Measurements from ENCODE around the gene CPLX4.
A peak's percentile ranks its signal among the peaks of the same experiment; 100 is the strongest.

DNA sequence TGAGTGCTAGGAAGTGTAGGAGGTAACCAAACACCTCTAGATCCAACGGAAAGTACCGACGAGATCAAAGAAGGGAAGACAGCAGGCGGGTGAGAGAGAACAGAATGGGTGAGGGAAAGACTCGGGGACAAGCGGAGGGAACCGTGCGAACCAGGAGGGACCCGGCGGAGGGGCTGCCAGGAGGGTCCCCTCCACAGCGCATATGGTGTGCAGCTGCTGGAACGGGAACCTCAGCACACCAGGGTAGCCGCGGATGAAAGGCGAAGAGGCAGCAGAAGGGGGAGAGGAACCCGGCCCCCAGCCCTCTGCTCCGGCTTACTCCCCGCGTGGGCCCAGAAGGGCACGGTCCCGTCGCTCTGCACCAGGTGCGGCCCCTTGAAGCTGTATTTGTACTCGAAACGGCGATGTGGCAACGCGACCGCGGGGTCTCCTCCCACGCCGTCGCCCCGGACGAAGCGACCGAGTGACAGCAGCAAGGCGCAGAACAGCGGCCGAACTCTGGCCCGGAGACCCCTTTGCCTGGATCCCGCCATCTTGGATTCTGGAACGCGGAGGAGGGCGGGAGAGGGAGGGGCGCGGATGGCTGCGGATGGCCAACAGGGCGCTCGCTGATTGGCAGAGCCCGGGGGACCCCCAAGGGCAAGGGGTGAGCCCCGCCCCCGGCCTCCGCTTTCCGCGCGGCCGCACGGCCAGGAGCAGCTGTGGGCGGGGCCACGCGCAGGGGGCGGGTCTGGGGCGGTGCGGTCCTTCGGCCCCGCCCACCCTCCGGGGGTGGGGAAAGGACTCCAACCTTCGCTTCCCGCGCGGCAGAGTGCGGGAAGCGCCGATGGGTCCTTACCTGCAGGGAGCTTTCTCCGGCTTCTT, 40.5 kb upstream of the CPLX4 start, which contains the start of gene LMAN1:
- TF ChIP-seq EGR1 (IDR thresholded peaks at IDR 0.05) (peak; percentile 47; the same call in 1 of the 2 replicates), NFIC (IDR thresholded peaks at IDR 0.05) (0 out of 2 replicates have a peak, but pooled peaks have one; percentile 10), EP300 (IDR thresholded peaks at IDR 0.05; ENCODE audit: borderline replicate concordance) (no peak), CREB1 (IDR thresholded peaks at IDR 0.05; ENCODE audit: low read depth) (no peak), TCF12 (IDR thresholded peaks at IDR 0.05; ENCODE audit: low read depth) (peak; percentile 52; the same call in 1 of the 2 replicates), TAF1 (IDR thresholded peaks at IDR 0.05; ENCODE audit: low read depth) (peak; percentile 99), CEBPB (IDR thresholded peaks at IDR 0.05) (no peak), YY1 (IDR thresholded peaks at IDR 0.05; ENCODE audit: low read depth) (peak; percentile 97), RAD21 (IDR thresholded peaks at IDR 0.05; ENCODE audit: low read depth) (no peak), TEAD4 (IDR thresholded peaks at IDR 0.05) (0 out of 2 replicates have a peak, but pooled peaks have one; percentile 32), FOXM1 (IDR thresholded peaks at IDR 0.05; ENCODE audit: borderline replicate concordance, low read depth) (no peak)
- TF ChIP-seq, protein P1, sequence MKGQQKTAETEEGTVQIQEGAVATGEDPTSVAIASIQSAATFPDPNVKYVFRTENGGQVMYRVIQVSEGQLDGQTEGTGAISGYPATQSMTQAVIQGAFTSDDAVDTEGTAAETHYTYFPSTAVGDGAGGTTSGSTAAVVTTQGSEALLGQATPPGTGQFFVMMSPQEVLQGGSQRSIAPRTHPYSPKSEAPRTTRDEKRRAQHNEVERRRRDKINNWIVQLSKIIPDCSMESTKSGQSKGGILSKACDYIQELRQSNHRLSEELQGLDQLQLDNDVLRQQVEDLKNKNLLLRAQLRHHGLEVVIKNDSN (IDR thresholded peaks at IDR 0.05) = no peak
- TF ChIP-seq, protein P2, sequence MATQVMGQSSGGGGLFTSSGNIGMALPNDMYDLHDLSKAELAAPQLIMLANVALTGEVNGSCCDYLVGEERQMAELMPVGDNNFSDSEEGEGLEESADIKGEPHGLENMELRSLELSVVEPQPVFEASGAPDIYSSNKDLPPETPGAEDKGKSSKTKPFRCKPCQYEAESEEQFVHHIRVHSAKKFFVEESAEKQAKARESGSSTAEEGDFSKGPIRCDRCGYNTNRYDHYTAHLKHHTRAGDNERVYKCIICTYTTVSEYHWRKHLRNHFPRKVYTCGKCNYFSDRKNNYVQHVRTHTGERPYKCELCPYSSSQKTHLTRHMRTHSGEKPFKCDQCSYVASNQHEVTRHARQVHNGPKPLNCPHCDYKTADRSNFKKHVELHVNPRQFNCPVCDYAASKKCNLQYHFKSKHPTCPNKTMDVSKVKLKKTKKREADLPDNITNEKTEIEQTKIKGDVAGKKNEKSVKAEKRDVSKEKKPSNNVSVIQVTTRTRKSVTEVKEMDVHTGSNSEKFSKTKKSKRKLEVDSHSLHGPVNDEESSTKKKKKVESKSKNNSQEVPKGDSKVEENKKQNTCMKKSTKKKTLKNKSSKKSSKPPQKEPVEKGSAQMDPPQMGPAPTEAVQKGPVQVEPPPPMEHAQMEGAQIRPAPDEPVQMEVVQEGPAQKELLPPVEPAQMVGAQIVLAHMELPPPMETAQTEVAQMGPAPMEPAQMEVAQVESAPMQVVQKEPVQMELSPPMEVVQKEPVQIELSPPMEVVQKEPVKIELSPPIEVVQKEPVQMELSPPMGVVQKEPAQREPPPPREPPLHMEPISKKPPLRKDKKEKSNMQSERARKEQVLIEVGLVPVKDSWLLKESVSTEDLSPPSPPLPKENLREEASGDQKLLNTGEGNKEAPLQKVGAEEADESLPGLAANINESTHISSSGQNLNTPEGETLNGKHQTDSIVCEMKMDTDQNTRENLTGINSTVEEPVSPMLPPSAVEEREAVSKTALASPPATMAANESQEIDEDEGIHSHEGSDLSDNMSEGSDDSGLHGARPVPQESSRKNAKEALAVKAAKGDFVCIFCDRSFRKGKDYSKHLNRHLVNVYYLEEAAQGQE (IDR thresholded peaks at IDR 0.05; ENCODE audit: low read depth) = no peak
- TF ChIP-seq, protein P3, sequence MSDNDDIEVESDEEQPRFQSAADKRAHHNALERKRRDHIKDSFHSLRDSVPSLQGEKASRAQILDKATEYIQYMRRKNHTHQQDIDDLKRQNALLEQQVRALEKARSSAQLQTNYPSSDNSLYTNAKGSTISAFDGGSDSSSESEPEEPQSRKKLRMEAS (IDR thresholded peaks at IDR 0.05) = peak; percentile 46; the same call in 1 of the 2 replicates
